Mesendoderm (in vitro differentiated cells): ENCODE measurements around the gene PNKD.
A peak's percentile ranks its signal among the peaks of the same experiment; 100 is the strongest.

ENCODE experiments used
- DNase-seq: peaks from one replicate; pipeline ENCODE4 v3.0.0; 2013
- H2AK5ac ChIP-seq: 2 replicates; pipeline ENCODE4 v1.6.1; 2013; ENCODE audit warnings: low read length, inconsistent platforms
- H2BK120ac ChIP-seq: 2 replicates; pipeline ENCODE4 v1.6.1; 2013; ENCODE audit warnings: low read depth, mild to moderate bottlenecking, low read length, moderate library complexity, mixed read lengths
- H2BK15ac ChIP-seq: replicated peaks from 2 replicates; pipeline ENCODE4 v1.6.1; 2013; ENCODE audit warnings: low read depth, mild to moderate bottlenecking, moderate library complexity
- H2BK5ac ChIP-seq: 2 replicates; pipeline ENCODE4 v1.6.1; 2013; ENCODE audit warnings: low read length, inconsistent platforms
- H3K18ac ChIP-seq: 2 replicates; pipeline ENCODE4 v1.6.1; 2013; ENCODE audit warnings: mild to moderate bottlenecking, low read length, mixed read lengths
- H3K23ac ChIP-seq: one replicate; pipeline ENCODE4 v1.6.1; 2013; ENCODE audit warnings: low read length
- H3K27ac ChIP-seq: 2 replicates; pipeline ENCODE4 v1.5.1; 2013; ENCODE audit warnings: low read depth, mild to moderate bottlenecking, inconsistent platforms, low read length, moderate library complexity
- H3K27me3 ChIP-seq: 2 replicates; pipeline ENCODE4 v1.6.1; 2013; ENCODE audit warnings: low read length, control low read depth, mild to moderate bottlenecking, inconsistent platforms; ENCODE audit not compliant: insufficient read depth, poor library complexity
- H3K36me3 ChIP-seq: 2 replicates; pipeline ENCODE4 v1.6.1; 2013; ENCODE audit warnings: low read length, inconsistent platforms; ENCODE audit not compliant: control insufficient read depth, insufficient read depth
- H3K4ac ChIP-seq: one replicate; pipeline ENCODE4 v1.6.1; 2013; ENCODE audit warnings: low read depth, mild to moderate bottlenecking, low read length, moderate library complexity
- H3K4me1 ChIP-seq: 2 replicates; pipeline ENCODE4 v1.6.1; 2013; ENCODE audit warnings: low read depth, low read length, inconsistent platforms; ENCODE audit not compliant: control insufficient read depth
- H3K4me2 ChIP-seq: 2 replicates; pipeline ENCODE4 v1.6.1; 2013; ENCODE audit warnings: low read length
- H3K4me3 ChIP-seq: 2 replicates; pipeline ENCODE4 v1.5.1; 2013; ENCODE audit warnings: mild to moderate bottlenecking, low read length
- H3K56ac ChIP-seq: one replicate; pipeline ENCODE4 v1.6.1; 2013; ENCODE audit warnings: low read length
- H3K79me1 ChIP-seq: 2 replicates; pipeline ENCODE4 v1.6.1; 2013; ENCODE audit warnings: low read length, inconsistent platforms
- H3K79me2 ChIP-seq: 2 replicates; pipeline ENCODE4 v1.6.1; 2013; ENCODE audit warnings: mild to moderate bottlenecking, low read length; ENCODE audit not compliant: control insufficient read depth, insufficient read depth
- H3K9ac ChIP-seq: 2 replicates; pipeline ENCODE4 v1.6.1; 2013; ENCODE audit warnings: low read length, inconsistent platforms
- H4K5ac ChIP-seq: one replicate; pipeline ENCODE4 v1.6.1; 2013; ENCODE audit warnings: low read length
- H4K8ac ChIP-seq: one replicate; pipeline ENCODE4 v1.6.1; 2013; ENCODE audit warnings: low read depth, mild to moderate bottlenecking, control low read depth, low read length, moderate library complexity
- WGBS: extraction: QIAGEN DNeasy Blood & Tissue Kit; methylation state at CpG from one replicate; pipeline ENCODE4 v1.1.7; 2013; ENCODE audit warnings: low lambda C conversion rate, missing lambda C conversion rate; ENCODE audit not compliant: insufficient coverage; ENCODE audit errors: extremely low coverage; 5-methylcytosine and 5-hydroxymethylcytosine counted together

PNKD gene

GRCh38 chr2:218228366-218229090 lies 41.8 kb upstream of the PNKD start:
- peaks cover 14% of the 10 kb centered on the region for H3K79me1 ChIP-seq
- H3K9ac ChIP-seq: no peak overlapping the region
- H2BK5ac ChIP-seq: no peak overlapping the region
- no peak overlapping the region for H2BK120ac ChIP-seq
- H2AK5ac ChIP-seq: no peak overlapping the region
- H3K4me1 ChIP-seq: no peaks in the 10 kb centered on the region
- H4K5ac ChIP-seq: no peak overlapping the region
- WGBS: no CpG with 5 or more reads among the region's 6 CpGs
- DNase-seq: no peak
- no peak overlapping the region for H3K56ac ChIP-seq
- H3K23ac ChIP-seq: no peak overlapping the region
- no peaks in the 10 kb centered on the region for H3K27me3 ChIP-seq
- no peak overlapping the region for H2BK15ac ChIP-seq
- H3K79me2 ChIP-seq: peaks cover 19% of the 10 kb centered on the region
- no peak overlapping the region for H3K4me2 ChIP-seq
- no peak overlapping the region for H3K4me3 ChIP-seq
- H3K18ac ChIP-seq: no peak overlapping the region
- no peak overlapping the region for H3K27ac ChIP-seq
- H3K36me3 ChIP-seq: peaks cover 13% of the 10 kb centered on the region
- H4K8ac ChIP-seq: no peak overlapping the region
- no peak overlapping the region for H3K4ac ChIP-seq

GRCh38 chr2:218229239-218229638 lies 41.1 kb upstream of the PNKD start:
- H3K79me1 ChIP-seq: peaks cover 10% of the 10 kb centered on the region
- no peak overlapping the region for H3K4me2 ChIP-seq
- H4K5ac ChIP-seq: no peak overlapping the region
- no peak overlapping the region for H4K8ac ChIP-seq
- H3K56ac ChIP-seq: no peak overlapping the region
- H2BK5ac ChIP-seq: no peak overlapping the region
- no peaks in the 10 kb centered on the region for H3K27me3 ChIP-seq
- H2AK5ac ChIP-seq: no peak overlapping the region
- no peak overlapping the region for H2BK15ac ChIP-seq
- peaks cover 12% of the 10 kb centered on the region for H3K79me2 ChIP-seq
- H3K27ac ChIP-seq: no peak overlapping the region
- no peak overlapping the region for H3K23ac ChIP-seq
- no peak overlapping the region for H3K4me3 ChIP-seq
- no CpG with 5 or more reads among the region's 3 CpGs for WGBS
- H3K4me1 ChIP-seq: no peaks in the 10 kb centered on the region
- H3K9ac ChIP-seq: no peak overlapping the region
- H3K4ac ChIP-seq: no peak overlapping the region
- no peak overlapping the region for H3K18ac ChIP-seq
- H3K36me3 ChIP-seq: peaks cover 12% of the 10 kb centered on the region
- no peak for DNase-seq
- H2BK120ac ChIP-seq: no peak overlapping the region

GRCh38 chr2:218229851-218230250 lies 40.5 kb upstream of the PNKD start:
- Histone ChIP-seq H3K79me2 (peaks cover 11% of the 10 kb centered on the region), H2AK5ac (no peak overlapping the region), H2BK5ac (no peak overlapping the region), H3K27me3 (no peaks in the 10 kb centered on the region), H3K18ac (no peak overlapping the region), H2BK15ac (no peak overlapping the region), H2BK120ac (no peak overlapping the region), H3K23ac (no peak overlapping the region), H3K4me2 (no peak overlapping the region), H3K27ac (no peak overlapping the region), H4K5ac (no peak overlapping the region), H3K9ac (no peak overlapping the region), H3K56ac (no peak overlapping the region), H3K79me1 (peaks cover 10% of the 10 kb centered on the region), H3K4me1 (no peaks in the 10 kb centered on the region), H3K4ac (no peak overlapping the region), H4K8ac (no peak overlapping the region), H3K4me3 (no peak overlapping the region), H3K36me3 (peaks cover 14% of the 10 kb centered on the region)
- WGBS: no CpG with 5 or more reads among the region's 4 CpGs
- DNase-seq: no peak

DNA sequence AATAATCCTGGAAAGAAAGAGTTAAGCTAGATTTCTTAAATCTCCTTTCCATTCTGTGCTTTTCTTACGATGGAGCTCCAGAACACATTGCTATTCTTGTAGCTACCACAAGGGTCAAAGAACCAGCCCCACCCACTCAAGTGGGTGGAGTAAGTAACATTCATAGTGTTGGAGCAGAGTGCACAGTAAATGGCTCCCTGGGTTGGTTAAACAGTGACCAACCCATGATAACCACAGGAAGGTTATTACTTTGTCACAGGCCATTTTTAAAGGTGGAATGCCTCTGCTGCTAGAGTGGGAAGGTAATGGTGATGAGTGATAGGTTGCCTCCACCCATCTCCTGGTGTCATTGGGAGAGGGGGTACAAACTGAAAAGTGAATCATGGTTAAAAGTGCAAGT lies 39.4 kb upstream of the PNKD start:
- Histone ChIP-seq H4K8ac (no peak overlapping the region), H3K79me1 (peaks cover 6% of the 10 kb centered on the region), H3K23ac (no peak overlapping the region), H2AK5ac (no peak overlapping the region), H4K5ac (no peak overlapping the region), H3K18ac (no peak overlapping the region), H3K9ac (no peak overlapping the region), H3K56ac (no peak overlapping the region), H3K27me3 (no peaks in the 10 kb centered on the region), H3K27ac (no peak overlapping the region), H2BK15ac (no peak overlapping the region), H3K4ac (no peak overlapping the region), H3K4me2 (no peak overlapping the region), H2BK5ac (no peak overlapping the region), H3K36me3 (peaks cover 14% of the 10 kb centered on the region), H3K4me1 (no peaks in the 10 kb centered on the region), H3K4me3 (no peak overlapping the region), H2BK120ac (no peak overlapping the region), H3K79me2 (peaks cover 2% of the 10 kb centered on the region)
- peak; percentile 48 for DNase-seq
- no CpG with 5 or more reads among the region's 1 CpG for WGBS

GRCh38 chr2:218233543-218233942 lies 36.8 kb upstream of the PNKD start:
- Histone ChIP-seq H2BK5ac (no peak overlapping the region), H3K36me3 (peaks cover 12% of the 10 kb centered on the region), H3K79me1 (peaks cover 3% of the 10 kb centered on the region)

GRCh38 chr2:218234521-218234920 lies 35.8 kb upstream of the PNKD start:
- Histone ChIP-seq H4K8ac (no peak overlapping the region), H3K18ac (no peak overlapping the region), H2BK120ac (no peak overlapping the region), H3K79me2 (no peaks in the 10 kb centered on the region), H3K4ac (no peak overlapping the region), H3K36me3 (peaks cover 19% of the 10 kb centered on the region), H3K23ac (no peak overlapping the region), H3K4me1 (no peaks in the 10 kb centered on the region), H4K5ac (no peak overlapping the region), H2BK15ac (no peak overlapping the region), H3K79me1 (peaks cover 3% of the 10 kb centered on the region), H3K4me2 (no peak overlapping the region), H3K9ac (no peak overlapping the region), H2AK5ac (no peak overlapping the region), H3K27me3 (no peaks in the 10 kb centered on the region), H3K4me3 (no peak overlapping the region), H3K56ac (no peak overlapping the region), H2BK5ac (no peak overlapping the region), H3K27ac (no peak overlapping the region)
- no CpG with 5 or more reads among the region's 3 CpGs for WGBS
- DNase-seq: no peak

More at GRCh38 chr2:218233543-218233942, 36.8 kb upstream of the PNKD start:
- H3K4me3 ChIP-seq: no peak overlapping the region
- no peak overlapping the region for H4K5ac ChIP-seq
- H3K27ac ChIP-seq: no peak overlapping the region
- no peak overlapping the region for H3K56ac ChIP-seq
- H3K18ac ChIP-seq: no peak overlapping the region
- no peak for DNase-seq
- H3K4me1 ChIP-seq: no peaks in the 10 kb centered on the region
- no peaks in the 10 kb centered on the region for H3K27me3 ChIP-seq
- H3K4me2 ChIP-seq: no peak overlapping the region
- no peak overlapping the region for H3K23ac ChIP-seq
- no peak overlapping the region for H4K8ac ChIP-seq
- no CpG with 5 or more reads among the region's 4 CpGs for WGBS
- no peak overlapping the region for H2AK5ac ChIP-seq
- no peak overlapping the region for H2BK15ac ChIP-seq
- H2BK120ac ChIP-seq: no peak overlapping the region
- H3K4ac ChIP-seq: no peak overlapping the region
- H3K79me2 ChIP-seq: no peaks in the 10 kb centered on the region
- no peak overlapping the region for H3K9ac ChIP-seq
